Caco-2 (cell line): ENCODE results near the gene RANGRF. TPM values are rescaled to one million over a fixed set of nuclear protein-coding genes. Genes with fewer than 3 reads are reported as not detected.
A peak's percentile ranks its signal among the peaks of the same experiment; 100 is the strongest.

ENCODE experiments used
- BruUV-seq: library from RNA; stranded (reverse); fragments of 400-500 nt; replicated peaks from 2 replicates; lab custom pipeline; 2021; lab: Mats Ljungman, UMichigan
- CTCF ChIA-PET: fragments of 300-600 bp; sonication (Branson Sonifier 250); formaldehyde crosslinking; loops from one replicate; lab custom pipeline; 2022; ENCODE audit warnings: antibody characterized with exemption; lab: Charles Lee
- POLR2A ChIA-PET: fragments of 300-600 bp; sonication (Branson Sonifier 250); formaldehyde crosslinking; loops from one replicate; lab custom pipeline; 2022; ENCODE audit warnings: antibody characterized with exemption; lab: Charles Lee
- DNase-seq, 2 experiments: peaks; one replicate each; pipeline versions ENCODE4 v3.0.0 to v3.0.0-alpha.2; 2020 to 2022
- H3K27me3 ChIP-seq: replicated peaks from 2 replicates; pipeline ENCODE4 v1.6.0; 2011; ENCODE audit warnings: low read length; ENCODE audit not compliant: control insufficient read depth, insufficient read depth
- H3K36me3 ChIP-seq: 2 replicates; pipeline ENCODE4 v1.5.1; 2011; ENCODE audit warnings: low read length; ENCODE audit not compliant: control insufficient read depth, insufficient read depth
- H3K4me1 ChIP-seq: fragments of 250-450 bp; sonication (Bioruptor Pico); 2 replicates; pipeline ENCODE4 v1.5.1; 2020; ENCODE audit warnings: mild to moderate bottlenecking
- H3K4me3 ChIP-seq: 2 replicates; pipeline ENCODE4 v1.5.1; 2011; ENCODE audit warnings: low read depth, mild to moderate bottlenecking, control low read depth, low read length
- H3K9me3 ChIP-seq: fragments of 250-450 bp; sonication (Bioruptor Pico); 2 replicates; pipeline ENCODE4 v1.5.1; 2020; ENCODE audit warnings: mild to moderate bottlenecking, moderate library complexity
- H3K27ac Mint-ChIP-seq: one replicate; pipeline ENCODE4 v1.8.0; 2022; ENCODE audit warnings: mixed read lengths; ENCODE audit not compliant: unreplicated experiment
- H3K27me3 Mint-ChIP-seq: one replicate; pipeline ENCODE4 v1.8.0; 2022; ENCODE audit warnings: mixed read lengths; ENCODE audit not compliant: insufficient read depth, unreplicated experiment
- H3K36me3 Mint-ChIP-seq: one replicate; pipeline ENCODE4 v1.8.0; 2022; ENCODE audit warnings: mild to moderate bottlenecking, mixed read lengths; ENCODE audit not compliant: insufficient read depth, unreplicated experiment
- H3K4me1 Mint-ChIP-seq: one replicate; pipeline ENCODE4 v1.8.0; 2022; ENCODE audit warnings: low read depth, mixed read lengths; ENCODE audit not compliant: unreplicated experiment
- H3K4me3 Mint-ChIP-seq: one replicate; pipeline ENCODE4 v1.8.0; 2022; ENCODE audit warnings: mild to moderate bottlenecking, moderate library complexity, mixed read lengths; ENCODE audit not compliant: unreplicated experiment
- H3K9me3 Mint-ChIP-seq: one replicate; pipeline ENCODE4 v1.8.0; 2022; ENCODE audit warnings: mixed read lengths; ENCODE audit not compliant: unreplicated experiment
- intact Hi-C: fragments of 100-400 bp; cut with micrococcal nuclease; formaldehyde crosslinking; loops from one replicate; pipeline ENCODE4 v1.10.0; 2022; ENCODE audit not compliant: unreplicated experiment
- total RNA-seq: library from RNA; stranded (reverse); gene quantifications from 2 replicates; pipeline ENCODE4 v1.2.3, GENCODE V29; 2022
- TF ChIP-seq, protein P1 (sequence below), 2 experiments: fragments of 200-600 bp in 1 of 2; IDR thresholded peaks; 1 replicate in 1 of 2; 2 replicates in 1 of 2; pipeline versions ENCODE4 v1.5.1 to v1.8.0; 2011 to 2022; ENCODE audit warnings: antibody characterized with exemption in 1 of 2, control low read depth in 1 of 2, inconsistent platforms in 1 of 2, low read depth in 1 of 2, low read length in 1 of 2, mild to moderate bottlenecking in 1 of 2, moderate library complexity in 1 of 2; ENCODE audit not compliant: insufficient read depth in 1 of 2, severe bottlenecking in 1 of 2, unreplicated experiment in 1 of 2

The RANGRF gene
- total RNA-seq, 1 experiment from 2014 or later, result 13.2 TPM

DNA sequence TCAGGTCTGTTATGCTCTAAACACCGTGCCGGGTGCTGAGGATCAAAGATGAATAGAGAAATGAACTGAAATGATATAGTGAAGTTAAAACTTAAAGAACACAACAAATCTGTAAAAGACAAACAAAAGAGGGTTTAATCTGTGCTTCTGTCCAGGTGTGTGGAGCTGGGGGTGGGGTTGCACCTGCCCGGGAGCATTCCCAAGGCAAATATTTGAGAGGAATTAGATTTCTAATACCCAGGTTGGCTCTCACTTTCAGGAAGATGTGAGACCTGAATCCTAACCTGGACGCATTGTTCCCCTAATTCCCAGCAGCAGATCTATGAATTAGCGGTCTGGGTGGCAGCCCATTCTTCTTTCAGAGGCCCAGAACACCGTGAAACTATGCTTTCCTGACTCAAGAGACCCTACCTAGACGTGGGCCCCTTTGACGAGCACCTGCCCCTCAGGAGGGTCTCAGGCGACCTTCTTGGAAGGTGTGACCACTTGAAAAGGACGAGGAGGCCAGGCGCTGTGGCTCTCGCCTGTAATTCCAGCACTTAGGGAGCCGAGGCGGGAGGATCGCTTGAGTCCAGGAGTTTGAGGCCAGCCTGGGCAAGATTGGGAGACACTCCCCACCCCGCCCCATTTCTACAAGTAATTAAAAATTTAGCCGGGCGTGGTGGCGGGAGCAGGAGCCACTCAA, 677 bp upstream of the RANGRF start:
- peak in 1 of 2 experiments; percentile 13 for DNase-seq
- no peaks in the 10 kb centered on the region for H3K9me3 ChIP-seq
- CTCF ChIA-PET, result no interaction called here
- Mint-ChIP-seq H3K36me3 (peaks cover 6% of the 10 kb centered on the region), H3K4me3 (peak overlapping the region; percentile 85), H3K4me1 (no peaks in the 10 kb centered on the region), H3K9me3 (no peaks in the 10 kb centered on the region), H3K27ac (peak overlapping the region; percentile 76), H3K27me3 (no peaks in the 10 kb centered on the region)
- intact Hi-C loops, result no loop called here
- TSS peak; percentile 64 for BruUV-seq
- TF ChIP-seq, protein P1, sequence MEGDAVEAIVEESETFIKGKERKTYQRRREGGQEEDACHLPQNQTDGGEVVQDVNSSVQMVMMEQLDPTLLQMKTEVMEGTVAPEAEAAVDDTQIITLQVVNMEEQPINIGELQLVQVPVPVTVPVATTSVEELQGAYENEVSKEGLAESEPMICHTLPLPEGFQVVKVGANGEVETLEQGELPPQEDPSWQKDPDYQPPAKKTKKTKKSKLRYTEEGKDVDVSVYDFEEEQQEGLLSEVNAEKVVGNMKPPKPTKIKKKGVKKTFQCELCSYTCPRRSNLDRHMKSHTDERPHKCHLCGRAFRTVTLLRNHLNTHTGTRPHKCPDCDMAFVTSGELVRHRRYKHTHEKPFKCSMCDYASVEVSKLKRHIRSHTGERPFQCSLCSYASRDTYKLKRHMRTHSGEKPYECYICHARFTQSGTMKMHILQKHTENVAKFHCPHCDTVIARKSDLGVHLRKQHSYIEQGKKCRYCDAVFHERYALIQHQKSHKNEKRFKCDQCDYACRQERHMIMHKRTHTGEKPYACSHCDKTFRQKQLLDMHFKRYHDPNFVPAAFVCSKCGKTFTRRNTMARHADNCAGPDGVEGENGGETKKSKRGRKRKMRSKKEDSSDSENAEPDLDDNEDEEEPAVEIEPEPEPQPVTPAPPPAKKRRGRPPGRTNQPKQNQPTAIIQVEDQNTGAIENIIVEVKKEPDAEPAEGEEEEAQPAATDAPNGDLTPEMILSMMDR (IDR thresholded peaks at IDR 0.05; ENCODE audit: insufficient read depth in 1 of 2, low read depth in 1 of 2, low read length in 1 of 2, severe bottlenecking in 1 of 2, unreplicated experiment in 1 of 2), result no peak
- H3K4me1 ChIP-seq, result 0 out of 2 replicates have a peak, but pooled peaks cover 4% of the 10 kb centered on the region
- H3K36me3 ChIP-seq, result no peaks in the 10 kb centered on the region
- POLR2A ChIA-PET, result no interaction called here
- peak overlapping the region; percentile 64 for H3K4me3 ChIP-seq
- no peaks in the 10 kb centered on the region for H3K27me3 ChIP-seq

DNA sequence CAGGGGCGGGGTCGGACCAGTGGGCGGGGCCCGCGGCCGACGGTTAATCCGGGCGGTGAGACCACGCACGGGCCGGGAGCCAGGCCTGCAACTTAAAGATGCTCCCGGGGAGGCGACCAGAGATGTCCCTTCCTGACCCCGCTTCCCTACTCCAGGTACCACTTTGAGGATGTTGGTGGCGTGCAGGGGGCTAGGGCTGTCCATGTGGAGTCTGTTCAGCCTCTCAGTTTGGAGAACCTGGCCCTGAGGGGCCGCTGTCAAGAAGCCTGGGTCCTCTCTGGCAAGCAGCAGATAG, 580 bp downstream of the RANGRF start:
- no peaks in the 10 kb centered on the region for H3K27me3 ChIP-seq
- DNase-seq, result no peak
- H3K4me3 ChIP-seq, result peak overlapping the region; percentile 64
- peak overlapping the region; percentile 76 for H3K27ac Mint-ChIP-seq
- POLR2A ChIA-PET, result interaction anchor here (0.5 to 0.7 kb wide), 5 partner anchors 13 to 104 kb away, joined by 3 to 4 read pairs (median 4); partner anchors contain the start of genes CTC1 and PFAS
- no peaks in the 10 kb centered on the region for H3K9me3 ChIP-seq
- CTCF ChIA-PET, result no interaction called here
- no peaks in the 10 kb centered on the region for H3K9me3 Mint-ChIP-seq
- TF ChIP-seq, protein P1 (IDR thresholded peaks at IDR 0.05; ENCODE audit: insufficient read depth in 1 of 2, low read depth in 1 of 2, low read length in 1 of 2, severe bottlenecking in 1 of 2, unreplicated experiment in 1 of 2), result no peak
- no peaks in the 10 kb centered on the region for H3K36me3 ChIP-seq
- H3K36me3 Mint-ChIP-seq, result no peaks in the 10 kb centered on the region
- H3K27me3 Mint-ChIP-seq, result no peaks in the 10 kb centered on the region
- H3K4me1 ChIP-seq, result 0 out of 2 replicates have a peak, but pooled peaks cover 4% of the 10 kb centered on the region
- no peaks in the 10 kb centered on the region for H3K4me1 Mint-ChIP-seq
- BruUV-seq, result no TSS peak
- peak overlapping the region; percentile 85 for H3K4me3 Mint-ChIP-seq
- intact Hi-C loops, result no loop called here

DNA sequence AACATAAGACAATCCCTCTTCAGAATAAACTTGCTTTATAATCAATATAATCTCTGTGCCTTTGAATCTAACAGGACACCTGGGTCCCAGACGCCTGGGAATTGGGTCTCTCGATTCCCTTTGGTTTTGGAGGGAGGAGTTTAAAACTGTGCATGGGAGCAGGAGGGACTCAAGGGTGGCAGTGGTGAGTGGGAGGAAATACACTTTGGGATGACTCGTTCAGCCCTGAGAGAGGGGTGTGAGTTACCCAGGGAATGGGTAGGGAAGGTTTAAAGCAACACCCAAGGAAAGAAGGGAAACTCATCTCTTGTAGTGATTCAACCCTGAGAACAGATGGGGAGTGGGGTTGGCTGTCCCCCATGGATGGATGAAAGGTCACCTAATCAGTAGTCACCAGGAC, 1.6 kb downstream of the RANGRF start:
- TF ChIP-seq, protein P1 (IDR thresholded peaks at IDR 0.05; ENCODE audit: insufficient read depth in 1 of 2, low read depth in 1 of 2, low read length in 1 of 2, severe bottlenecking in 1 of 2, unreplicated experiment in 1 of 2), result no peak
- ChIA-PET CTCF (no interaction called here), POLR2A (no interaction called here)
- H3K4me1 Mint-ChIP-seq, result peaks cover 7% of the 10 kb centered on the region
- Histone ChIP-seq H3K4me1 (peaks cover 9% of the 10 kb centered on the region; the same call in 1 of the 2 replicates), H3K4me3 (no peak overlapping the region), H3K36me3 (no peaks in the 10 kb centered on the region), H3K9me3 (no peaks in the 10 kb centered on the region), H3K27me3 (no peaks in the 10 kb centered on the region)
- intact Hi-C loops, result no loop called here
- BruUV-seq, result no TSS peak
- H3K36me3 Mint-ChIP-seq, result no peaks in the 10 kb centered on the region
- no peak overlapping the region for H3K27ac Mint-ChIP-seq
- H3K9me3 Mint-ChIP-seq, result no peaks in the 10 kb centered on the region
- no peak for DNase-seq
- H3K27me3 Mint-ChIP-seq, result no peaks in the 10 kb centered on the region
- no peak overlapping the region for H3K4me3 Mint-ChIP-seq
